ENCODE measurements around the gene PCDHGA6.
"Not testable (repeated sequence)": the region's sequence is repeated elsewhere in the genome, so short reads cannot be mapped to it uniquely, and the experiment has no call there.

The PCDHGA6 gene

DNA sequence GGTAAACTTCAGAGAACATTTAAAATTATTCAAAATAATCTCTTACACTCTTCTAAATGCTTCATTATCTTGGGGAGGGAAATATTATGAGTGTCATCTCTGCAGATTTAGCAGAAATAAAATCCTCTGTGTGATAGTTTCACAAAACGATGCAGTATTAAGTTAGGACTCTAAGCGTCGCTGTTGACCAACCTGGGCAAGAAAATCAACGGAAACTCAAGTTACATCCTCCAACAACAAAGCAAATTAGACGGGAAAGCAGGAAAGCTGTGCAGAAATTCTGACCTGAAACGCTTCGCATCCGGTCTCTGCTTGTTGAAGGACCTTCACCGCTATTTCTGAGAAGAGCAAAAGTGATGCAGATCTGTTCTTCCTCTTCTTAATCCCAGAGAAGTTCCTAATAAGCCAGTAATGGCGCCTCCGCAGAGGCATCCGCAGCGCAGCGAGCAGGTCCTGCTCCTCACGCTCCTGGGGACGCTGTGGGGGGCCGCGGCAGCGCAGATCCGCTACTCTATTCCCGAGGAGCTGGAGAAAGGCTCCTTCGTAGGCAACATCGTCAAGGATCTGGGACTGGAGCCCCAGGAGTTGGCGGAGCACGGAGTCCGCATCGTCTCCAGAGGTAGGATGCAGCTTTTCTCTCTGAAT lies at the start of gene PCDHGA6:
Gene PCDHGA6, plus strand, starts transcription at position 219 of the 645 bp plus-strand sequence. Its CDS starts 193 bp downstream, at position 412.
- no peak for DNase-seq

DNA sequence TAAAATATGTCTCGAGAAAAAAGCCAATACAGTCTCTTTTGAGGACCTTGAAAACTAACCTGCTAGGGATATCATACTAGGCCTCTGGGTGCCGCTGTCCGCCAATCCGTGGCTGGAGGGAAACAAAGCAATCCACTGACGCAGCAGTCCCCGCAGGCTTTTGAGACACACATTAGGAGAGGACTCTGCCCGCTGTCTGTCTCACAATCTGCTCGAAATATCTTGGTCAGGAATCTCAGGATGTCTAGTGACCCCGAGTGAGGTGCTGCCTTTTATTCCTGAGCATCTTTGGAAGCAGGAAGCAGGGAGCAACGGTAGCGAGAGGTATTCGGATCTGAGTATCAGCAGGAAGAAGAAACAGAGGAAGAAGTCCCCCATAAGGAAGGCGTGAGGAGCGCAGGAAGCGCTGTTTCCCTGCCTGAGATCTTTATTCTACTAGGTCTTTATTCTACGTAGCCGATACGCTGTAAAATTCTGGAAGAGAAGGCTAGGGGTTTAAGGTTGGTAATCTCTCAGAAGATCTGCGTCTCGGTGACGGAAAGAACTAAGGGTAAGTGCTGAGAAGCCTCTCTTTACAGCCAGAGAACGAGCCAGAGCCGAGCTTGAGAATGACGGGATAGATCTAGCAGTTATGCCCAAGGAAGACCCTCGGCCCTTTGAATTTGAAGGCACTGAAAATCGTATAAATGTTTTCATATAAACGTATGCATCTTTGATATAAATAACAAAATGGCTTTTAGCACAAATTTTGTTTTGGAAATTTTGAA lies 47.4 kb upstream of the PCDHGA6 start:
- DNase-seq, result peak; percentile 75

DNA sequence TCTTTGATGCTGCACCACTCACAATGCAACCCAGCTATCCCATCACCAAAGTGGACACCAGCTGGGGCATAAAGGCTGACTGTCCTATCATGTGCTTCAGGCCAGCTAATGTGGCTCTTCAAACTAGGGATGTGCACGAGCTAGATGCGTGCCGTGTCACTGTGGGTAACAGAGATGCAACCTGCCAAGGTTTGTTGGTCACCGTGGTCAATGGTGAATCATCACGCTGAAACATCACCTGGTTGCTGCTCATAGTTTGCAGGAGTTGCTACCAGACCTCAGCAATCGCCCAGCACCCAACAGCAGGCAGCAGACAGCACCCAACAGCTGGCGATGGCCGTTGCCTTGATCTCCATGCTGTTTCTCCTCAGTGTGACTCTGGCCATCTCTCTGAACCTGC lies 45.5 kb upstream of the PCDHGA6 start:
- no peak for DNase-seq

DNA sequence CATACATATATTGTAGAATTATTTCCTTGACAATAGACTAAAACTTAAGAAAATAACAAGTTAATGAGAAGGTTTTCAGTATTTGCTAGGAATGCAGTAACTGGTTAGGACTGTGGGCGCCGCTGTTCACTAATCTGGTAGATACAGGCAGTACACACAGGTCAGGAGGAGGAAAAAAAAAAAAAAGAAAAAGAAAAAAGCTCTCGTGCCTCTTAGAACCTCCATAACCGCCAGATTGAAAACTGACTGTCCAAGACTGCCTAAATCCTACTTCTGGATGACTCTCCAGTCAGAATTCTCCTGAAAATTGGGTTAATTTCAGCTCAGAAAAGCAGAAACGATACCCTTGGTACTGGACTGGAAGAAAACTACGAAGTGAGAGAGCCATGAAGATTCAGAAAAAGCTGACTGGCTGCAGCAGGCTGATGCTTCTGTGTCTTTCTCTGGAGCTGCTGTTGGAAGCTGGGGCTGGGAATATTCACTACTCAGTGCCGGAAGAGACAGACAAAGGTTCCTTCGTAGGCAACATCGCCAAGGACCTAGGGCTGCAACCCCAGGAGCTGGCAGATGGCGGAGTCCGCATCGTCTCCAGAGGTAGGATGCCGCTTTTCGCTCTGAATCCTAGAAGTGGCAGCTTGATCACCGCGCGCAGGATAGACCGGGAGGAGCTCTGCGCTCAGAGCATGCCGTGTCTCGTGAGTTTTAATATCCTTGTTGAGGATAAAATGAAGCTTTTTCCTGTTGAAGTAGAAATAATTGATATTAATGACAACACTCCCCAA lies 43.2 kb upstream of the PCDHGA6 start, which contains the start of gene PCDHGA1:
Gene PCDHGA1, plus strand, starts transcription at position 216 of the 782 bp plus-strand sequence.
- DNase-seq, result peak; percentile 37

DNA sequence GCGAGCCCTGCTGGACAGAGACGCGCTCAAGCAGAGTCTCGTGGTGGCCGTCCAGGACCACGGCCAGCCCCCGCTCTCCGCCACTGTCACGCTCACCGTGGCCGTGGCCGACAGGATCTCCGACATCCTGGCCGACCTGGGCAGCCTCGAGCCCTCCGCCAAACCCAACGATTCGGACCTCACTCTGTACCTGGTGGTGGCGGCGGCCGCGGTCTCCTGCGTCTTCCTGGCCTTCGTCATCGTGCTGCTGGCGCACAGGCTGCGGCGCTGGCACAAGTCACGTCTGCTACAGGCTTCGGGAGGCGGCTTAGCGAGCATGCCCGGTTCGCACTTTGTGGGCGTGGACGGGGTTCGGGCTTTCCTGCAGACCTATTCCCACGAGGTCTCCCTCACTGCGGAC lies 41.1 kb upstream of the PCDHGA6 start:
- DNase-seq, result not testable (repeated sequence)

DNA sequence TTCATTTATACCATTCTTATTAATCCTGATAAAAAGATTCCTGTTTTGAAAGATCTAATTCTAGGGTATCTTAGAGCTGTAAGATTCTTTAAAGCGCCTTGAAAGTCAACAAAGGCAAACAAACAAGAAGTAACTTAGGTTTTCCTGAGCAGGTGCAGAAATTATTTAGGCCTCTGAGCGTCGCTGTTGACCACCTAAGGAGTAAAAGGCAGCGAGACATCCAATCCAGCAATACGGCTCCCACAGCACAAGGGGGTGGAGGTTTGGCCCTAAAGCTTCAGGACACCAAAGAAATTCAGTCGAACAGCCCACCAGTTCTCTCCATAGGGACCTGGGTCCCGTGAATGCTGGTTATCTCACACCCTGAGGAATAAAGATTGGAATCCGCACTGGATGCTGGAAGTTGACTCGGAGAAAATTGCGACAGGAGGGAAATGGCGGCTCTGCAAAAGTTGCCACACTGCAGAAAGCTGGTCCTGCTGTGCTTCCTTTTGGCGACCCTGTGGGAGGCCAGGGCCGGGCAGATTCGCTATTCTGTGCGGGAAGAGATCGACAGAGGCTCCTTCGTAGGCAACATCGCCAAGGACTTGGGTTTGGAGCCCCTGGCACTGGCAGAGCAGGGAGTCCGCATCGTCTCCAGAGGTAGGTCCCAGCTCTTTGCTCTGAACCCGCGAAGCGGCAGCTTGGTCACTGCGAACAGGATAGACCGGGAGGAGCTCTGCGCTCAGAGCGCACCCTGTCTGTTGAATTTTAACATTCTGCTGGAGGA lies 35.0 kb upstream of the PCDHGA6 start, which contains the start of gene PCDHGA2:
Gene PCDHGA2, plus strand, starts transcription at position 223 of the 769 bp plus-strand sequence.
- no peak for DNase-seq

DNA sequence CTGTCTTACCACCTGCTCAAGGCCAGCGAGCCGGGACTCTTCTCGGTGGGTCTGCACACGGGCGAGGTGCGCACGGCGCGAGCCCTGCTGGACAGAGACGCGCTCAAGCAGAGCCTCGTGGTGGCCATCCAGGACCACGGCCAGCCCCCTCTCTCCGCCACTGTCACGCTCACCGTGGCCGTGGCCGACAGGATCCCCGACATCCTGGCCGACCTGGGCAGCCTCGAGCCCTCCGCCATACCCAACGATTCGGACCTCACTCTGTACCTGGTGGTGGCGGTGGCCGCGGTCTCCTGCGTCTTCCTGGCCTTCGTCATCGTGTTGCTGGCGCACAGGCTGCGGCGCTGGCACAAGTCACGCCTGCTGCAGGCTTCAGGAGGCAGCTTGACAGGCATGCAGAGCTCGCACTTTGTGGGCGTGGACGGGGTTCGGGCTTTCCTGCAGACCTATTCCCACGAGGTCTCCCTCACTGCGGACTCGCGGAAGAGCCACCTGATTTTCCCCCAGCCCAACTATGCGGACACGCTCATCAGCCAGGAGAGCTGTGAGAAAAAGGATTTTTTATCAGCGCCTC lies 32.8 kb upstream of the PCDHGA6 start:
- not testable (repeated sequence) for DNase-seq

DNA sequence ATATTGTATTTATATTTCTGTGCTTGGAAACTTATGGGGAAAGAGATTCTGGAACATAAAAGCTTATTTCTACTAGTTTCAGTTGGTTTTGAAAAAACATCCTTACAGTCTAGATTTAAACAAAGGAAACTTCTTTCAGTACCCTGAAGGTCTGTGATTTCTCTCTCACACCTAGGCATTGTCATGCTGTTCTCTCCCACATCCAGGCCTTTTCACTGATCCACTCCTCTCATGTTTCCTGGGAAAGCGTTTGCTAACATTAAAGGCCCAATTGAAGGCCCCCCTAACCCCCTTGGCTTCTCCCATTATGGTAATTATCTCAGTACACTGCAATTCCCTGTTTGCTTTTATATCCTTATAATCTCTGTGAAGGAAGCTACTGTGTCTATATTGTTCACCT lies 30.9 kb upstream of the PCDHGA6 start:
- DNase-seq, result no peak

DNA sequence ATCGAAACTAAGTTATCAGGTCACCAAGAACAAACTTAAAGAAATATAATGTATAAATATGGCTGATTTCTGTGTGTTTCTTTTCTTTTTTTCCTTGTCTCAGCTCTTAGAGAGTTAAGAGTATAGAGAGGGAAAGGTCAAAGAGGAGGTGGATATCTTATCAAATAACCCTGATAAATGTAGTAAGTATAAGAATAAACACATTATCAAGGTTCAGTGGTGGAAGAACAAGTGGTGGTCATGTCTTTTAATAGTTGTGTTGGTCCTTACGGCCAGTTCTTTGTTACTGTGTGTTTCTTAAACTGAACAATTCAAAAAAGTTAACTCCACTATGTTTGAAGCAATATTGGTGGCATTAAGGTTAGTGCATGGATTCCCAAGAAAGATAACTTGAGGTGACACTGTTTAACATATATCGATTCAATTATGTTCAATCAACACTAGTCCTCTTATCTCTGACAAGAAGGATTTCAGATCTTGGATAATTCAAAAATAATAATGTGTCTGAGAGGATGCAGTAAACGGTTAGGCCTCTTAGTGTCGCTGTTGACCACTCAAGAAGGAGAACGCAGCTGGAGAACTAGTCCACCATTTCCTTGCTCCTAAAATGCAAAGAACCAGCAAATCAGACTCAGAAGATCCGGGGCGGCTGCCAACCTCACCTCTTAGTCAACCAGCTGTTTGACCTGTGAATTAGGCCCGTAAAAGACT lies 30.3 kb upstream of the PCDHGA6 start, which contains the start of gene PCDHGA3:
Gene PCDHGA3, plus strand, starts transcription at position 588 of the 711 bp plus-strand sequence. CDS start 205 bp downstream, outside the sequence.
- DNase-seq, result peak; percentile 23

DNA sequence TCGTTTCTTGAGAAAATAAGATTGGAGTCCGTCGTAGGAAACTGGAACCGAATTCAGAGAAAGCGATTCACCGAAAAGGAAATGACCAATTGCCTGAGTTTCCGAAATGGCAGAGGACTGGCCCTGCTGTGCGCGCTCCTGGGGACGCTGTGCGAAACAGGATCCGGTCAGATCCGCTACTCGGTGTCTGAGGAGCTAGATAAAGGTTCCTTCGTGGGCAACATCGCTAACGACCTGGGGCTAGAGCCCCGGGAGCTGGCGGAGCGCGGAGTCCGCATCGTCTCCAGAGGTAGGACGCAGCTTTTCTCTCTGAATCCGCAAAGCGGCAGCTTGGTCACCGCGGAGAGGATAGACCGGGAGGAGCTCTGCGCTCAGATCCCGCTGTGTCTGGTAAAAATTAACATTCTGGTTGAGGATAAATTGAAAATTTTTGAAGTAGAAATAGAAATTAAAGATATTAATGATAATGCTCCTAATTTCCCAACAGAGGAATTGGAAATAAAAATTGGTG lies 29.7 kb upstream of the PCDHGA6 start:
- DNase-seq, result no peak

DNA sequence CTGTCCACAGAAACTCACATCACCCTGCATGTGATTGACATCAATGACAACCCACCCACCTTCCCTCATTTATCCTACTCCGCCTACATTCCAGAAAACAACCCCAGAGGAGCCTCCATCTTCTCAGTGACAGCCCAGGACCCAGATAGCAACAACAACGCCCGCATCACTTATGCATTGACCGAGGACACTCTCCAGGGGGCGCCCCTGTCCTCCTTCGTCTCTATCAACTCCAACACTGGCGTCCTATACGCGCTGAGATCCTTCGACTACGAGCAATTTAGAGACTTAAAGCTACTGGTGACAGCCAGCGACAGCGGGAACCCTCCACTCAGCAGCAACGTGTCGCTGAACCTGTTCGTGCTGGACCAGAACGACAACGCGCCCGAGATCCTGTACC lies 28.4 kb upstream of the PCDHGA6 start:
- no peak for DNase-seq

DNA sequence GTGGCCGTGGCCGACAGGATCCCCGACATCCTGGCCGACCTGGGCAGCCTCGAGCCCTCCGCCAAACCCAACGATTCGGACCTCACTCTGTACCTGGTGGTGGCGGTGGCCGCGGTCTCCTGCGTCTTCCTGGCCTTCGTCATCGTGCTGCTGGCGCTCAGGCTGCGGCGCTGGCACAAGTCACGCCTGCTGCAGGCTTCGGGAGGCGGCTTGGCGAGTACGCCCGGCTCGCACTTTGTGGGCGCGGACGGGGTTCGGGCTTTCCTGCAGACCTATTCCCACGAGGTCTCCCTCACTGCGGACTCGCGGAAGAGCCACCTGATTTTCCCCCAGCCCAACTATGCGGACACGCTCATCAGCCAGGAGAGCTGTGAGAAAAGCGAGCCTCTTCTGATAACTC lies 27.7 kb upstream of the PCDHGA6 start:
- not testable (repeated sequence) for DNase-seq

DNA sequence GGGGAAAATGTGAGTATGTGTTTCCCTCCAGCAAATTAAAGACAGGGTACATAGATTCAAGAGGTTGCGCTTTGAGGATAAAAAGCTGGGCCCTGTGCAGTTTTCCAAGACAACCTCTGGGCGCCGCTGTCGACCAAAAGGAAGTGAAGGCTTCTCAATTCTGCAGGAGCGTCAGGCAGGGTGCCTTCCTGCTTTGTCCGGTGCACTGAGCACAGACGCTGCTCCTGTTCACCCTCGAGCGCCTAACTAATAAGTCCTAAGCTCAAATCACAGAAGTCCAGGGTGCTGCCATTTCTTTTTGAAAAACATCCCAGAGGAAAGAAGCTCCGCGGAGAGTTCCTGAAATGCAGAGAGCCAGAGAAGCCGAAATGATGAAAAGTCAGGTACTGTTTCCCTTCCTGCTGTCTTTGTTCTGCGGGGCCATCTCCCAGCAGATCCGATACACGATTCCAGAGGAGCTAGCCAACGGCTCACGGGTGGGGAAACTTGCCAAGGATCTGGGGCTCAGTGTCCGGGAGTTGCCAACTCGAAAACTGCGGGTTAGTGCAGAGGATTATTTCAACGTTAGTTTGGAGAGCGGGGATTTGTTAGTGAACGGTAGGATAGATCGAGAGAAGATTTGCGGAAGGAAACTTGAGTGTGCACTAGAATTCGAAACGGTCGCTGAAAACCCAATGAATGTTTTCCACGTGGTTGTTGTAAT lies 23.6 kb upstream of the PCDHGA6 start, which contains the start of gene PCDHGB1:
Gene PCDHGB1, plus strand, starts transcription at position 183 of the 703 bp plus-strand sequence. Its CDS starts 162 bp downstream, at position 345.
- DNase-seq, result peak; percentile 44

DNA sequence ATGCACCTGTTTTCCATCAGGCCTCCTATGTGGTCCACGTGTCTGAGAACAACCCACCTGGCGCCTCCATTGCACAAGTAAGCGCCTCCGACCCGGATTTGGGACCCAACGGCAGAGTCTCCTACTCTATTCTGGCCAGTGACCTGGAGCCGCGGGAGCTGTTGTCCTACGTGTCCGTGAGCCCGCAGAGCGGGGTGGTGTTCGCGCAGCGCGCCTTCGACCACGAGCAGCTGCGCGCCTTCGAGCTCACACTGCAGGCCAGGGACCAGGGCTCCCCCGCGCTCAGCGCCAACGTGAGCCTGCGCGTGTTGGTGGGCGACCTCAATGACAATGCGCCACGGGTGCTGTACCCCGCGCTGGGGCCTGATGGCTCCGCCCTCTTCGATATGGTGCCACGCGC lies 22.1 kb upstream of the PCDHGA6 start:
- DNase-seq, result no peak

DNA sequence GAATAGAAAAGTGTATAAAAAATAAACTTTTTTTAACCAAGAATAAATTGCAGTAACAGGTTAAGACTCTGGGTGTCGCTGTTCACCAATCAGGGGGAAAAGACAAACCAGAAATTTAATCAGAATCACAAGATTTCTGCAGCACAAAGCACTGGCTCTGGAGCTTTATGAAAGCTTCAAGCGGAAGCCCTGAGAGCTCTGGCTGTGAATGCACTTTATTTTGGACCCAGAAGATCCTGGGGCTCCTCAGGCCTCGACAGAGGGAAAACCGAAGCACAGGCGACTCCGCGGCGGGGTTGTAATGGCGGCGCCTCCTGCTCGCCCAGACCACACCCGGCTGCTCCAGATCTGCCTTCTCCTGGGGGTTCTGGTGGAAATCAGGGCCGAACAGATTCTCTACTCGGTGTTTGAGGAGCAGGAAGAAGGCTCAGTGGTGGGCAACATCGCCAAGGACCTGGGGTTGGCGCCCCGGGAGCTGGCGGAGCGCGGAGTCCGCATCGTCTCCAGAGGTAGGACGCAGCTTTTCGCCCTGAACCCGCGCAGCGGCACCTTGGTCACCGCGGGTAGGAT lies 18.7 kb upstream of the PCDHGA6 start, which contains the start of gene PCDHGA4:
Gene PCDHGA4, plus strand, starts transcription at position 122 of the 570 bp plus-strand sequence. Its CDS starts 87 bp downstream, at position 209.
- peak; percentile 24 for DNase-seq

DNA sequence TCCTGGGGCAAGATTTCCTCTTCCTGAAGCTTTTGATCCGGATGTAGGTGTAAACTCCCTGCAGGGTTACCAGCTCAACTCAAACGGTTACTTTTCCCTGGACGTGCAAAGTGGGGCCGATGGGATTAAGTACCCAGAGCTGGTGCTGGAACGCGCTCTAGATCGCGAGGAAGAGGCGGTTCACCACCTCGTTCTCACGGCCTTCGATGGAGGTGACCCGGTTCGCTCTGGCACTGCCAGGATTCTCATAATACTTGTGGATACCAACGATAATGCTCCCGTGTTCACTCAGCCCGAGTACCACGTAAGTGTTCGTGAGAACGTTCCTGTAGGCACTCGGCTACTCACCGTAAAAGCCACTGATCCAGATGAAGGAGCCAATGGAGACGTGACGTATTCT lies 18.1 kb upstream of the PCDHGA6 start:
- DNase-seq, result no peak

DNA sequence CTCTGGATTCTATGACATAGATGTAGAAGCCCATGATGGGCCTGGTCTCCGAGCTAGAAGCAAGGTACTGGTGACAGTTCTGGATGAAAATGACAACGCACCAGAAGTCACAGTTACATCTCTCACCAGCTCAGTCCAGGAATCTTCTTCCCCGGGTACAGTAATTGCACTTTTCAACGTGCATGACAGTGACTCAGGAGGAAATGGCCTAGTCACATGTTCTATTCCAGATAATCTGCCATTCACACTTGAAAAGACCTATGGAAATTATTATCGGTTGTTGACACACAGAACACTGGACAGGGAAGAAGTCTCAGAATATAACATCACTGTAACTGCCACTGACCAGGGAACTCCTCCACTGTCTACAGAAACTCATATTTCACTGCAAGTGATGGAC lies 17.6 kb upstream of the PCDHGA6 start:
- no peak for DNase-seq

DNA sequence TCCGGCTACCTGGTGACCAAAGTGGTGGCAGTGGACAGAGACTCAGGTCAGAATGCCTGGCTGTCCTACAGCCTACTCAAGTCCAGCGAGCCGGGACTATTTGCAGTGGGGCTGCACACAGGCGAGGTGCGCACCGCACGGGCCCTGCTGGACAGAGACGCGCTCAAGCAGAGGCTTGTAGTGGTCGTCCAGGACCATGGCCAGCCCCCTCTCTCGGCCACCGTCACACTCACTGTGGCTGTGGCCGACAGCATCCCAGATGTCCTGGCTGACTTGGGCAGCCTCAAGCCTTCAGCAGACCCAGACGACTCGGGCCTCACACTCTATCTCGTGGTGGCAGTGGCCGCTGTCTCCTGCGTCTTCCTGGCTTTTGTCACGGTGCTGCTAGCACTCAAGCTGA lies 16.7 kb upstream of the PCDHGA6 start:
- DNase-seq, result no peak

DNA sequence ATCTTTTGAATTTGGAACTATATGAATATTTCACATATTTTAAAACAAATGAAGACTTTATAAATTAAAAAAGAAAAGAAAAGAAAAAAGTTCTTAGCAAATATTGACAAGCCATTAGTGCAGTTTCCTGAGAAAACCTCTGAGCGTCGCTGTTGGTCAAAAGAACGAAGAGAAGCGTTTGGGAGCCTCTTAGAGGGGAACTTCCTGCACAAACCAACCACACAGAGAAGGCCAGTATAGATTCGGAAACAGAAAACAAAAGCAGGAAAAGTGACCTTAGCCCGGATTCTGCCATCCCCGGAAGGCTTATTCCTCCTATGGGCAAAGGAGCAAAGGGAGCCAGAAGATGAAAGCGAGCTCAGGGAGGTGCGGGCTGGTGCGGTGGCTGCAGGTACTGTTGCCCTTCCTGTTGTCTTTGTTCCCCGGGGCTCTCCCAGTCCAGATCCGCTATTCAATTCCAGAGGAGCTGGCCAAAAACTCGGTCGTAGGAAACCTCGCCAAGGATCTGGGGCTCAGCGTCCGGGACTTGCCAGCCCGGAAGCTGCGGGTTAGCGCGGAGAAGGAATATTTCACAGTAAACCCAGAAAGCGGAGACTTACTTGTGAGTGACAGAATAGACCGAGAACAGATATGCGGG lies 13.8 kb upstream of the PCDHGA6 start, which contains the start of gene PCDHGB2:
Gene PCDHGB2, plus strand, starts transcription at position 205 of the 637 bp plus-strand sequence. Its CDS starts 142 bp downstream, at position 347.
- DNase-seq, result peak; percentile 50

Data from CD4-positive, alpha-beta T cell treated with Interleukin-21 for 1 hour (primary cell).